GM18519 (cell line): Measurements from ENCODE around the gene IFI27L2.
A peak's percentile ranks its signal among the peaks of the same experiment; 100 is the strongest.

ENCODE experiments used
- ATAC-seq: cut with Tn5 transposase; IDR thresholded peaks from one replicate; pipeline ENCODE4 v1.9.1; 2021; ENCODE audit warnings: mild to moderate bottlenecking, moderate library complexity; ENCODE audit not compliant: unreplicated experiment, low FRiP score

Gene IFI27L2

GRCh38 chr14:94104731-94105130 is 24.7 kb downstream of the IFI27L2 start:
- no peak for ATAC-seq

GRCh38 chr14:94103554-94104150 is 25.8 kb downstream of the IFI27L2 start:
- ATAC-seq: no peak

GRCh38 chr14:94102768-94103482 is 26.5 kb downstream of the IFI27L2 start:
- no peak for ATAC-seq

- no peak for ATAC-seq
Observed at GRCh38 chr14:94101748-94102147, 27.7 kb downstream of the IFI27L2 start.

- ATAC-seq: no peak
Observed at GRCh38 chr14:94100847-94101246, 28.6 kb downstream of the IFI27L2 start.

GRCh38 chr14:94099006-94099405 is 30.4 kb downstream of the IFI27L2 start:
- ATAC-seq: no peak

- ATAC-seq: no peak
Observed at GRCh38 chr14:94098326-94098992, 30.9 kb downstream of the IFI27L2 start.

- ATAC-seq: no peak
Observed at GRCh38 chr14:94097091-94097490, 32.3 kb downstream of the IFI27L2 start.

- ATAC-seq: no peak
Observed at GRCh38 chr14:94093418-94093817, 36.0 kb downstream of the IFI27L2 start.

- ATAC-seq: no peak
Observed at GRCh38 chr14:94089479-94089878, 39.9 kb downstream of the IFI27L2 start.

- no peak for ATAC-seq
Observed at GRCh38 chr14:94088516-94088915, 40.9 kb downstream of the IFI27L2 start.

- ATAC-seq: no peak
Observed at GRCh38 chr14:94087891-94088290, 41.5 kb downstream of the IFI27L2 start.

GRCh38 chr14:94081386-94081820 is 48.0 kb downstream of the IFI27L2 start:
- peak; percentile 11 for ATAC-seq

- peak; percentile 98 for ATAC-seq
Observed at GRCh38 chr14:94080621-94081385, 48.6 kb downstream of the IFI27L2 start, which contains the start of the genes DDX24 and IFI27L1. TSS of gene DDX24 (minus strand) at chr14:94081202. CDS start at chr14:94079742, 1,460 bp downstream. TSS of gene IFI27L1 (plus strand) at chr14:94081310. CDS start at chr14:94096938, 15,628 bp downstream.

GRCh38 chr14:94079891-94080620 is 49.3 kb downstream of the IFI27L2 start:
- ATAC-seq: no peak

- ATAC-seq: no peak
Observed at GRCh38 chr14:94077823-94078222, 51.6 kb downstream of the IFI27L2 start.
